ENCODE results near the gene NDUFS8. TPM values are rescaled to one million over a fixed set of nuclear protein-coding genes. Genes with fewer than 3 reads are reported as not detected.
"Not testable (repeated sequence)": the region's sequence is repeated elsewhere in the genome, so short reads cannot be mapped to it uniquely, and the experiment has no call there.

Gene NDUFS8
- total and polyA plus RNA-seq, 2 donors (not counting 1 experiment from before 2014, with no cell fraction given): 73.9 to 84.6 TPM

GRCh38 chr11:67983951-67984350, 46.5 kb upstream of the NDUFS8 start:
- no peak overlapping the region for H2AFZ ChIP-seq (ENCODE audit: insufficient read depth, low read depth, low read length, poor library complexity, severe bottlenecking)
- Mint-ChIP-seq H3K4me3 (no peak overlapping the region), H3K27me3 (peaks cover 4% of the 10 kb centered on the region), H3K27ac (no peak overlapping the region), H3K4me1 (no peaks in the 10 kb centered on the region), H3K9me3 (ENCODE audit: insufficient read depth) (no peaks in the 10 kb centered on the region)
- CTCF ChIA-PET: no interaction called here
- no peak overlapping the region for H3K4me3 ChIP-seq (ENCODE audit: control extremely low read depth in 1 of 5, extremely low read depth in 1 of 5, insufficient read depth in 1 of 5, low read depth in 2 of 5, low read length in 4 of 5)
- no peak for DNase-seq
- no peaks in the 10 kb centered on the region for H4K20me1 ChIP-seq (ENCODE audit: control insufficient read depth, insufficient read depth, low read length, poor library complexity, severe bottlenecking)
- H3K79me2 ChIP-seq (ENCODE audit: control insufficient read depth, insufficient read depth, low read length): no peaks in the 10 kb centered on the region
- no peaks in the 10 kb centered on the region for H3K9me3 ChIP-seq (ENCODE audit: control extremely low read depth in 1 of 3, control insufficient read depth in 2 of 3, insufficient read depth in 1 of 3, low read length in 2 of 3)
- no peak overlapping the region for H3K4me2 ChIP-seq (replicated peaks; ENCODE audit: low read depth, low read length, poor library complexity, severe bottlenecking)
- H3K4me1 ChIP-seq (ENCODE audit: control insufficient read depth in 2 of 2, insufficient read depth in 2 of 2, low read length in 2 of 2): no peaks in the 10 kb centered on the region
- POLR2A ChIA-PET: no interaction called here
- intact Hi-C loops (cut with micrococcal nuclease): no loop called here
- no peaks in the 10 kb centered on the region for H3K27me3 ChIP-seq (replicated peaks in 1 of 4; ENCODE audit: control extremely low read depth in 1 of 4, control insufficient read depth in 3 of 4, insufficient read depth in 4 of 4, low read length in 3 of 4)
- no peak for TF ChIP-seq EZH2 (IDR thresholded peaks at IDR 0.05; ENCODE audit: borderline replicate concordance, insufficient read depth, low read depth, low read length, poor library complexity, severe bottlenecking)
- 83% methylated on average over 14 of the region's 29 CpGs for WGBS (ENCODE audit: insufficient coverage)
- no peak for ATAC-seq (ENCODE audit: low read depth)
- no peak overlapping the region for H3K9ac ChIP-seq (ENCODE audit: low read length)
- H3K36me3 ChIP-seq (replicated peaks in 1 of 2; ENCODE audit: control extremely low read depth in 1 of 2, control insufficient read depth in 1 of 2, extremely low read depth in 1 of 2, insufficient read depth in 2 of 2, low read length in 1 of 2): no peaks in the 10 kb centered on the region
- no peak overlapping the region for H3K27ac ChIP-seq (ENCODE audit: low read length in 2 of 2)

- H3K27me3 ChIP-seq (replicated peaks in 1 of 4; ENCODE audit: control extremely low read depth in 1 of 4, control insufficient read depth in 3 of 4, insufficient read depth in 4 of 4, low read length in 3 of 4); H2AFZ ChIP-seq (ENCODE audit: insufficient read depth, low read depth, low read length, poor library complexity, severe bottlenecking); H3K27ac ChIP-seq (ENCODE audit: low read length in 2 of 2); H3K9me3 ChIP-seq (ENCODE audit: control extremely low read depth in 1 of 3, control insufficient read depth in 2 of 3, insufficient read depth in 1 of 3, low read length in 2 of 3); H3K27ac Mint-ChIP-seq; POLR2A ChIA-PET; H3K27me3 Mint-ChIP-seq; CTCF ChIA-PET; H3K4me3 Mint-ChIP-seq; H3K4me1 Mint-ChIP-seq; H4K20me1 ChIP-seq (ENCODE audit: control insufficient read depth, insufficient read depth, low read length, poor library complexity, severe bottlenecking); H3K9me3 Mint-ChIP-seq (ENCODE audit: insufficient read depth); H3K4me1 ChIP-seq (ENCODE audit: control insufficient read depth in 2 of 2, insufficient read depth in 2 of 2, low read length in 2 of 2); intact Hi-C loops (cut with micrococcal nuclease); H3K36me3 ChIP-seq (replicated peaks in 1 of 2; ENCODE audit: control extremely low read depth in 1 of 2, control insufficient read depth in 1 of 2, extremely low read depth in 1 of 2, insufficient read depth in 2 of 2, low read length in 1 of 2); DNase-seq; H3K9ac ChIP-seq (ENCODE audit: low read length); H3K4me3 ChIP-seq (ENCODE audit: control extremely low read depth in 1 of 5, extremely low read depth in 1 of 5, insufficient read depth in 1 of 5, low read depth in 2 of 5, low read length in 4 of 5); H3K4me2 ChIP-seq (replicated peaks; ENCODE audit: low read depth, low read length, poor library complexity, severe bottlenecking); ATAC-seq (ENCODE audit: low read depth); H3K79me2 ChIP-seq (ENCODE audit: control insufficient read depth, insufficient read depth, low read length): not testable (repeated sequence)
- no CpG with 5 or more reads among the region's 6 CpGs for WGBS (ENCODE audit: insufficient coverage)
Observed at GRCh38 chr11:67985302-67985701, 45.2 kb upstream of the NDUFS8 start.

GRCh38 chr11:67990546-67991346, 39.7 kb upstream of the NDUFS8 start:
- 60% methylated on average over 45 of the region's 58 CpGs for WGBS (ENCODE audit: insufficient coverage)
- H3K79me2 ChIP-seq (ENCODE audit: control insufficient read depth, insufficient read depth, low read length); POLR2A ChIA-PET: not testable (repeated sequence)

More at GRCh38 chr11:67990546-67991346, 39.7 kb upstream of the NDUFS8 start:
- H3K36me3 ChIP-seq (replicated peaks in 1 of 2; ENCODE audit: control extremely low read depth in 1 of 2, control insufficient read depth in 1 of 2, extremely low read depth in 1 of 2, insufficient read depth in 2 of 2, low read length in 1 of 2); H3K27me3 Mint-ChIP-seq; CTCF ChIA-PET; H3K9me3 ChIP-seq (ENCODE audit: control extremely low read depth in 1 of 3, control insufficient read depth in 2 of 3, insufficient read depth in 1 of 3, low read length in 2 of 3); H3K4me3 ChIP-seq (ENCODE audit: control extremely low read depth in 1 of 5, extremely low read depth in 1 of 5, insufficient read depth in 1 of 5, low read depth in 2 of 5, low read length in 4 of 5); H2AFZ ChIP-seq (ENCODE audit: insufficient read depth, low read depth, low read length, poor library complexity, severe bottlenecking); H3K9me3 Mint-ChIP-seq (ENCODE audit: insufficient read depth); H3K27me3 ChIP-seq (replicated peaks in 1 of 4; ENCODE audit: control extremely low read depth in 1 of 4, control insufficient read depth in 3 of 4, insufficient read depth in 4 of 4, low read length in 3 of 4); H3K27ac Mint-ChIP-seq; H3K4me2 ChIP-seq (replicated peaks; ENCODE audit: low read depth, low read length, poor library complexity, severe bottlenecking); H3K9ac ChIP-seq (ENCODE audit: low read length); H3K27ac ChIP-seq (ENCODE audit: low read length in 2 of 2); intact Hi-C loops (cut with micrococcal nuclease); H3K4me3 Mint-ChIP-seq: not testable (repeated sequence)
- DNase-seq (peak; percentile 51), ATAC-seq (ENCODE audit: low read depth) (peak; percentile 56)
- H3K4me1 ChIP-seq (ENCODE audit: control insufficient read depth in 2 of 2, insufficient read depth in 2 of 2, low read length in 2 of 2): peaks cover 7 to 21% of the 10 kb centered on the region in 2 donors
- H3K4me1 Mint-ChIP-seq: peaks cover 18% of the 10 kb centered on the region
- H4K20me1 ChIP-seq (ENCODE audit: control insufficient read depth, insufficient read depth, low read length, poor library complexity, severe bottlenecking): peaks cover 19% of the 10 kb centered on the region

Data from B cell (primary cell).